NCI-H510A (cell line): Measurements from ENCODE around the gene RSAD2.

Source experiments
- DNase-seq: peaks from one replicate; lab custom pipeline; 2025; lab: John Stamatoyannopoulos, UW

The RSAD2 gene

GRCh38 chr2:6945821-6946220 is 68.2 kb downstream of the RSAD2 start:
- DNase-seq, result no peak

GRCh38 chr2:6946722-6947121 is 69.1 kb downstream of the RSAD2 start:
- no peak for DNase-seq
